ENCODE results near the gene DPYSL4.

DPYSL4 gene

DNA sequence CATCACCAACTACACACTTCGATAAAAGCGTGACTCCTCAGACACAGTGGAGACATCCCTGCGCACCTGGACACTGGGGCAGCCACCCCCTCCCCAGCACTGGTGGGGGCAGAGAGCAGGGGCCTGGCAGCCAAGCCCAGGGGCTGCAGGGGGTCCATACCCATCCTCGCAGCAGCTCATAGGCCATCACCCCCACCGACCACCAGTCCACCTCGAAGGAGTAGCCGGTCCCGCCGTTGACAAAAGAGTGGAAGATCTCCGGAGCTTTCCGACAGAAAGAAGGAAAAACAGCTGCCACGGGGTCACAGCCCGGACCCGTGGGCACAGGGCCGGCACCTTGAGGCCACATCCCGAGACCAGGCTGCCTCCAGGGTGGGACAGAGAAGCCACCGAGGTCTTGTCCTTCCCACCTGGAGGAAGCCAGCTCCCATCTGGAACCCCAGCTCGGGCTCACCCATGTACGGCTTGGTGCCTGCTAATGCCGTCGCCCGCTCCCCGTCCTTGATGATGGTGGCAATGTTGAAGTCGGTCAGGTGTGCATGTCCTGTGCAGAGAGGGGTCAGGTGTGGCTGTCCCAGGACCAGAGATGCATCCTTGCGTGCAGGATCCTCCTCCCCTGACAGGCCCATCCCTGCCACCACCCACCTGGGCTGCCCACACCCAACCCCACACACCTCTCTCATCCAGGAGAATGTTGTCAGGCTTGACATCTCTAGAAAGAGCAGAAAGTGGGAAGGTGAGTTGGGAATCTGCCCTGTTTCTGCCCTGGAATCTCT, 38.5 kb downstream of the DPYSL4 start:
- H3K4me3 ChIP-seq (ENCODE audit: low read depth, low read length): no peak overlapping the region
- TF ChIP-seq, protein P1, sequence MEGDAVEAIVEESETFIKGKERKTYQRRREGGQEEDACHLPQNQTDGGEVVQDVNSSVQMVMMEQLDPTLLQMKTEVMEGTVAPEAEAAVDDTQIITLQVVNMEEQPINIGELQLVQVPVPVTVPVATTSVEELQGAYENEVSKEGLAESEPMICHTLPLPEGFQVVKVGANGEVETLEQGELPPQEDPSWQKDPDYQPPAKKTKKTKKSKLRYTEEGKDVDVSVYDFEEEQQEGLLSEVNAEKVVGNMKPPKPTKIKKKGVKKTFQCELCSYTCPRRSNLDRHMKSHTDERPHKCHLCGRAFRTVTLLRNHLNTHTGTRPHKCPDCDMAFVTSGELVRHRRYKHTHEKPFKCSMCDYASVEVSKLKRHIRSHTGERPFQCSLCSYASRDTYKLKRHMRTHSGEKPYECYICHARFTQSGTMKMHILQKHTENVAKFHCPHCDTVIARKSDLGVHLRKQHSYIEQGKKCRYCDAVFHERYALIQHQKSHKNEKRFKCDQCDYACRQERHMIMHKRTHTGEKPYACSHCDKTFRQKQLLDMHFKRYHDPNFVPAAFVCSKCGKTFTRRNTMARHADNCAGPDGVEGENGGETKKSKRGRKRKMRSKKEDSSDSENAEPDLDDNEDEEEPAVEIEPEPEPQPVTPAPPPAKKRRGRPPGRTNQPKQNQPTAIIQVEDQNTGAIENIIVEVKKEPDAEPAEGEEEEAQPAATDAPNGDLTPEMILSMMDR (IDR thresholded peaks at IDR 0.05; ENCODE audit: borderline replicate concordance, insufficient read depth, low read depth, low read length): no peak

DNA sequence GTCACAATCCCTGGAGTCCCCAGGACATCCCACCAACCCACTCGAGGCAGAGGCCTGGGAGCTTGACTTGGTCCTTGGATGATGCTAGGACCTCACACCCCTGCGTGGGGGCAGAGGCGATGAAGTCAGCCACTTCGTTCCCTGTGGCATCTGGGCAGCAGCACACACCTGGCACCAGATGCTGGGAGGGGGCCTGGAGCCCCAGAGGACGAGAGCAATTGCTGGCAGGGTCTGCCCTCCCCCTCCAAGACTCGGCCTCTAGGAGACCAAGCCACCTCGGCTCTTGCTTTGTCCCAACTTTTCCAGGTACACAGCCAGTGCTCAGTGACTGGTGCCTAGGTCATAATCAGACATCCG, 39.1 kb downstream of the DPYSL4 start:
- H3K4me3 ChIP-seq (ENCODE audit: low read depth, low read length): no peak overlapping the region
- TF ChIP-seq, protein P1 (IDR thresholded peaks at IDR 0.05; ENCODE audit: borderline replicate concordance, insufficient read depth, low read depth, low read length): no peak

DNA sequence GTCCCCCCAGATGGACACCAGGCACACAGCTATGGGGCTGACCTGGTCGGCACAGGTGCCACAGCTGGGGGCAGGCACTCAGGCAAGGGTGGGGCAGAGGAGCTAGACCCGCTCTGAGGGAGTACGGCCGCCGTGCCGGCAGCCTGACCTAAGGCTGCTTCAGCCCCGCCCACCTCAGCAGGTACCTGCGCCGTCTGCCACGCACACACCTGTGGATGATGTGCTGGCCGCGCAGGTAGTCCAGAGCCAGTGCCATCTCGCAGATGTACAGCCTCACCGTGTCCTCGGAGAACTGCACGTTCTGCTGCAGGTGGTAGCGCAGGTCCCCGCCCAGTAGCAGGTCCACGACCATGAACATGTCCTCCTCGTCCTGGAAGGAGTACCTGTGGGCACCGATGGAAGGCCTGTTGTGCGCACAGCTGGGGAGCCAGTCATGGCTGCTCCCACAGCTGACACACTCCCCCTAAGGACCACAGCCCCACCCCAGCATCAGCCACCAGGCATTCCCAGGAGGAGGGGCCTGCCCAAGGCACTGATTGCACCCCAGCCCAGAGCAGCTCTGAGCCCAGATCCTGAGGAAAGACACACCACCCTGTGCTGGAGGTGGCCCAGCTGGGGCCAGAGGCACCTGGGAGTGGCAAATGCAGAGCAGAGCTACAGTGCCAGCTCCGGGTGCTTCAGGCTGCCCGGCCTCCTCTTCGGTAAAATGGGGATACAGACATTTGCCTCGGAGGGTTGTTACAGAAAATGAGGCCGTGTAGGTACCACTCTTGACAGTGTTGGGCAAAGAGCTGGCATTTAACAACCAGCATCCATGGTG, 40.0 kb downstream of the DPYSL4 start:
- no peak overlapping the region for H3K4me3 ChIP-seq (ENCODE audit: low read depth, low read length)
- TF ChIP-seq, protein P1 (IDR thresholded peaks at IDR 0.05; ENCODE audit: borderline replicate concordance, insufficient read depth, low read depth, low read length): no peak

DNA sequence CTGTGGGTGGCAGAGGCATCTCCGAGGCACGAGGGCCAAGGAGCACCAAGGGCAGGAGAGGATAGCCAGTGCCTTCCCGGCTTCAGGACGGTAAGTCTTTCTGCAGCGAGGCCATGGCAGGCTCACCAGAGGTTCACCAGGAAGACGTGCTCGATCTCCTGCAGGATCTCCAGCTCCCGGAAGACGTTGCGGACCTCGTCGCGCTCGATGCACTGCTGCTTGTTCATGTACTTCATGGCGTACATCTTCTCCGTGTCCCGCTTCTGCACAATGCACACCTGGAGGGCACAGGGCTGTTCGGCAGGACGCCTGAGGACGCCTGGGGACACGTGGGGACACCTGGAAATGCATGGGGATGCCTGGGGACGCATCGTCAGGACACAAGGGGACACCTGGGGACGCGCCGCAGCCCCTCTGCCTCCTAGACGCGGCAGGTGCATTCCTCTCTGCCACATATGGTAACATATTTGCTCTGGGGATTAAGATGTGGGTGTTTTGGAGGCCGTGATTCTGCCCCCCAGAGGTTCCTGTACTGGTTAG, 41.2 kb downstream of the DPYSL4 start:
- no peak overlapping the region for H3K4me3 ChIP-seq (ENCODE audit: low read depth, low read length)
- TF ChIP-seq, protein P1 (IDR thresholded peaks at IDR 0.05; ENCODE audit: borderline replicate concordance, insufficient read depth, low read depth, low read length): no peak

DNA sequence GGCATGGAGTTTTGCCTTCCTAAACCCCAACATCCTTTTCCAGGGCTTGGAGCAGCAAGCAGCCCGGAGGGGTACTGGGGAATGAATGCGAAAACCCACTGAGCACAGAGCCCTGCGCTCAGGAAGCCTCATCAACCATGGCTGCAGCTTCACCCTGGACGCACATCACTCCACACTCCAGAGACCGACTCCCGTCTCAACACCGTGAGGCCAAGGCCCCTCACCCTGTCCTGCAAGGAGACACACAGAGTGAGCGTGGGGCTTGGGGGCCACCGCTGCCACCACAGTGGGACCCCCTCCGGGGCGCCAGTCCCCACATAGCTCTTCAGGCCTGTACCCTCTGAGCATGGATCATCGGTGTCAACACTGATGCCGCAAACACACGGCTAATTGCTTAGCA, 41.9 kb downstream of the DPYSL4 start:
- H3K4me3 ChIP-seq (ENCODE audit: low read depth, low read length): no peak overlapping the region
- TF ChIP-seq, protein P1 (IDR thresholded peaks at IDR 0.05; ENCODE audit: borderline replicate concordance, insufficient read depth, low read depth, low read length): no peak

DNA sequence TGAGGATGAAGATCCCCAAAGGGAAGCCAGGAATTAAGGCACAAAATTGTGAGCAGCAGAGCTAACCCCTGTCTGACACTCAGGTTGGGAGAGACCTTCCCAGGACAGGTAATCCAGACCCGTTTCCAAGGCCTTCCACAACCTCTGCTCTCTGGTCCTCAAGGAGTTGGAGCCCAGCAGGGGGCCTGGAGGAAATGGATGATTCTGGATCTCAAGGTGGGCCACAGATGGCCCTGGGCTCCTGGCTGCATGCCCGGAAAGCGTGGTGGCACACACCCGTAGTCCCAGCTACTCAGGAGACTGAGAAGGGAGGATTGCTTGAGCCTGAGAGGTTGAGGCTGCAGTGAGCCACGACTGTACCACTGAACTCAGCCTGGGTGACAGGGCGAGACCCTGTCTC, 42.3 kb downstream of the DPYSL4 start:
- TF ChIP-seq, protein P1 (IDR thresholded peaks at IDR 0.05; ENCODE audit: borderline replicate concordance, insufficient read depth, low read depth, low read length): no peak
- no peak overlapping the region for H3K4me3 ChIP-seq (ENCODE audit: low read depth, low read length)

Data from GM12875 (cell line).